Neural progenitor cell (in vitro differentiated cells): ENCODE data around the gene RNF220. TPM values are rescaled to one million over a fixed set of nuclear protein-coding genes. Genes with fewer than 3 reads are reported as not detected.

ENCODE experiments used
- DNase-seq: peaks from one replicate; pipeline ENCODE4 v3.0.0-alpha.2; 2016; ENCODE audit warnings: low spot score
- H2AFZ ChIP-seq: fragments of 200-600 bp; sonication (generic); replicated peaks from 2 replicates; pipeline ENCODE4 v1.6.1; 2016; ENCODE audit warnings: antibody characterized with exemption
- H3F3A ChIP-seq: fragments of 200-600 bp; sonication (generic); 2 replicates; pipeline ENCODE4 v1.6.1; 2016; ENCODE audit warnings: antibody characterized with exemption, low read depth
- H3K27ac ChIP-seq: fragments of 200-600 bp; sonication (generic); 2 replicates; pipeline ENCODE4 v1.5.1; 2016; ENCODE audit warnings: mild to moderate bottlenecking
- H3K27me3 ChIP-seq: fragments of 200-600 bp; sonication (generic); 2 replicates; pipeline ENCODE4 v1.6.1; 2016; ENCODE audit warnings: mild to moderate bottlenecking, moderate library complexity
- H3K36me3 ChIP-seq: fragments of 200-600 bp; sonication (generic); 2 replicates; pipeline ENCODE4 v1.5.1; 2016
- H3K4me1 ChIP-seq: fragments of 200-600 bp; sonication (generic); 2 replicates; pipeline ENCODE4 v1.6.1; 2016; ENCODE audit warnings: mixed run types
- H3K4me2 ChIP-seq: fragments of 200-600 bp; sonication (generic); 2 replicates; pipeline ENCODE4 v1.6.1; 2016
- H3K4me3 ChIP-seq: fragments of 200-600 bp; sonication (generic); 2 replicates; pipeline ENCODE4 v1.5.1; 2016
- H3K79me2 ChIP-seq: fragments of 200-600 bp; sonication (generic); 2 replicates; pipeline ENCODE4 v1.6.1; 2016; ENCODE audit warnings: low read depth
- H3K9ac ChIP-seq: fragments of 200-600 bp; sonication (generic); 2 replicates; pipeline ENCODE4 v1.6.1; 2016
- H3K9me3 ChIP-seq: fragments of 200-600 bp; sonication (generic); 2 replicates; pipeline ENCODE4 v1.5.1; 2016; ENCODE audit warnings: low read depth
- H4K20me1 ChIP-seq: fragments of 200-600 bp; sonication (generic); 2 replicates; pipeline ENCODE4 v1.6.1; 2016; ENCODE audit warnings: low read depth
- H3K27ac Mint-ChIP-seq: 3 replicates; pipeline ENCODE4 v1.8.0; 2021; ENCODE audit warnings: mixed read lengths
- H3K27me3 Mint-ChIP-seq: 2 replicates; pipeline ENCODE4 v1.8.0; 2022; ENCODE audit warnings: low read depth, mild to moderate bottlenecking, inconsistent platforms, moderate library complexity, mixed read lengths; ENCODE audit not compliant: insufficient read depth
- H3K36me3 Mint-ChIP-seq: 3 replicates; pipeline ENCODE4 v1.8.0; 2021; ENCODE audit warnings: mixed read lengths
- H3K4me1 Mint-ChIP-seq: 3 replicates; pipeline ENCODE4 v1.8.0; 2021; ENCODE audit warnings: mixed read lengths
- H3K4me3 Mint-ChIP-seq: 3 replicates; pipeline ENCODE4 v1.8.0; 2021; ENCODE audit warnings: mild to moderate bottlenecking, moderate library complexity, mixed read lengths
- H3K9me3 Mint-ChIP-seq: 3 replicates; pipeline ENCODE4 v1.8.0; 2020; ENCODE audit warnings: mixed read lengths
- EZH2 ChIP-seq: fragments of 200-600 bp; sonication (generic); IDR thresholded peaks from 2 replicates; pipeline ENCODE4 v1.6.1; 2017; ENCODE audit warnings: antibody characterized with exemption, mild to moderate bottlenecking, moderate library complexity
- EZH2phosphoT487 ChIP-seq: fragments of 200-600 bp; sonication (generic); IDR thresholded peaks from 2 replicates; pipeline ENCODE4 v1.6.1; 2017; ENCODE audit warnings: antibody characterized with exemption
- total RNA-seq: library from RNA; depleted of rRNA; stranded (reverse); fragments of >200 nt; gene quantifications from 2 replicates; pipeline ENCODE4 v1.2.3, GENCODE V29; 2015; ENCODE audit warnings: low replicate concordance
- TF ChIP-seq, protein P1 (sequence below): fragments of 200-600 bp; sonication (generic); IDR thresholded peaks from 2 replicates; pipeline ENCODE4 v1.5.1; 2017; ENCODE audit warnings: antibody characterized with exemption, mild to moderate bottlenecking

Gene RNF220
- total RNA-seq, 1 donor from 2014 or later: 93.8 TPM

DNA sequence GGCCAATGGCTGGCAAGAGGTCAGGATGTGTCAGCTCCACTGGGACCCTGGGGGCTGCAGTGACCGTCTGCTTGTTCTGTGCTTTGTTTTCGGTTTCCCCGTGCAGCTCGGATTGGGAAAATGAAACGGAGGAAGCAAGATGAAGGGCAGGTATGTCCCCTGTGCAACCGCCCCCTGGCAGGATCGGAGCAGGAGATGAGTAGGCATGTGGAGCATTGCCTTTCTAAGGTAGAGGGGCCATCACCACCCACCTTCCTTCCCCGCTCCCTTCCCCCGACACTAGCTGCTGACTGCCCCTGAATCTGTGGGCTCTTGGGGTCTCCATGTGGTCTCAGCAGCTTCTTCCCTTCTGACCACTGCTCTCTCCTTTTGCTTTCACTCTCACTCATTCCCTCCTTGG is 230.4 kb downstream of the RNF220 start:
- no peaks in the 10 kb centered on the region for H3K27me3 ChIP-seq
- H3K27ac ChIP-seq: no peak overlapping the region
- H4K20me1 ChIP-seq: peaks cover 80% of the 10 kb centered on the region
- H2AFZ ChIP-seq: no peak overlapping the region
- no peak for DNase-seq
- H3K27ac Mint-ChIP-seq: no peak overlapping the region
- TF ChIP-seq, protein P1, sequence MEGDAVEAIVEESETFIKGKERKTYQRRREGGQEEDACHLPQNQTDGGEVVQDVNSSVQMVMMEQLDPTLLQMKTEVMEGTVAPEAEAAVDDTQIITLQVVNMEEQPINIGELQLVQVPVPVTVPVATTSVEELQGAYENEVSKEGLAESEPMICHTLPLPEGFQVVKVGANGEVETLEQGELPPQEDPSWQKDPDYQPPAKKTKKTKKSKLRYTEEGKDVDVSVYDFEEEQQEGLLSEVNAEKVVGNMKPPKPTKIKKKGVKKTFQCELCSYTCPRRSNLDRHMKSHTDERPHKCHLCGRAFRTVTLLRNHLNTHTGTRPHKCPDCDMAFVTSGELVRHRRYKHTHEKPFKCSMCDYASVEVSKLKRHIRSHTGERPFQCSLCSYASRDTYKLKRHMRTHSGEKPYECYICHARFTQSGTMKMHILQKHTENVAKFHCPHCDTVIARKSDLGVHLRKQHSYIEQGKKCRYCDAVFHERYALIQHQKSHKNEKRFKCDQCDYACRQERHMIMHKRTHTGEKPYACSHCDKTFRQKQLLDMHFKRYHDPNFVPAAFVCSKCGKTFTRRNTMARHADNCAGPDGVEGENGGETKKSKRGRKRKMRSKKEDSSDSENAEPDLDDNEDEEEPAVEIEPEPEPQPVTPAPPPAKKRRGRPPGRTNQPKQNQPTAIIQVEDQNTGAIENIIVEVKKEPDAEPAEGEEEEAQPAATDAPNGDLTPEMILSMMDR: no peak
- no peaks in the 10 kb centered on the region for H3K9me3 ChIP-seq
- H3K36me3 ChIP-seq: no peaks in the 10 kb centered on the region
- peaks cover 39% of the 10 kb centered on the region for H3K79me2 ChIP-seq
- H3K4me2 ChIP-seq: no peak overlapping the region
- no peak overlapping the region for H3K9ac ChIP-seq
- H3K36me3 Mint-ChIP-seq: peaks cover 27% of the 10 kb centered on the region
- no peak overlapping the region for H3K4me3 Mint-ChIP-seq
- no peaks in the 10 kb centered on the region for H3K9me3 Mint-ChIP-seq
- H3K4me3 ChIP-seq: no peak overlapping the region
- peaks cover 48% of the 10 kb centered on the region for H3K4me1 ChIP-seq
- peaks cover 76% of the 10 kb centered on the region for H3K4me1 Mint-ChIP-seq
- H3K27me3 Mint-ChIP-seq: peaks cover 6% of the 10 kb centered on the region
- H3F3A ChIP-seq: peaks cover 52% of the 10 kb centered on the region

DNA sequence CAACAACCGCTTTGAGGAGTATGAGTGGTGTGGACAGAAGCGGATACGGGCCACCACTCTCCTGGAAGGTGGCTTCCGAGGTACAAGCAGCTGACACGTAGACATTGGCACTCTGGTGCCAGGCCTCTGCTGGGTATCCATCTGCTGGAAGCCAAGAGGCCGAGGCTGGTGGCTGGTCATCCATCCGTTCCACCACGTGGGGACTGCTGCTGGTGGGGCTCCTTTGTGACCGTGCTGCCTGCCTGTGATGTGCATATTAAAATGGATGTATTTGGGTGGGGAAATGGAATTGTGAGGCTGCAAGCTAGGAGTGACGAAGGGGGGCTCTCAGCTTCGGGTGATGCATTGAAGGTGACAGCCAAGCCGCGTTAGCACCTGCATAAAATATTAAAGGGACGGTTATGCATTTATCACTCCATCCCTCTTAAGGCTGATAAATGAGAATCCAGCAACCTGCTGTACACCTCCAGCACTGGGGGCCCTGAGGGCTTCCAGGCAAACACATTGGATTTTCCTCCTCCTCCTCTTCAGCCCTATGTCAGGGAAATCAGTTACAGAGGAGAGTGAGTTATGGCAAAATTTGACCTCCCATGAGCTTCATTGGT is 231.1 kb downstream of the RNF220 start:
- Histone ChIP-seq H2AFZ (no peak overlapping the region), H3K36me3 (no peaks in the 10 kb centered on the region), H3K9me3 (no peaks in the 10 kb centered on the region), H3F3A (peaks cover 47% of the 10 kb centered on the region), H3K9ac (no peak overlapping the region), H3K4me1 (peaks cover 45% of the 10 kb centered on the region), H3K27ac (no peak overlapping the region), H3K27me3 (no peaks in the 10 kb centered on the region), H3K79me2 (peaks cover 40% of the 10 kb centered on the region), H4K20me1 (peaks cover 87% of the 10 kb centered on the region), H3K4me2 (no peak overlapping the region), H3K4me3 (no peak overlapping the region)
- Mint-ChIP-seq H3K4me1 (peaks cover 71% of the 10 kb centered on the region), H3K27me3 (peaks cover 7% of the 10 kb centered on the region), H3K9me3 (no peaks in the 10 kb centered on the region), H3K4me3 (peak overlapping the region; percentile 38), H3K36me3 (peaks cover 32% of the 10 kb centered on the region), H3K27ac (no peak overlapping the region)
- TF ChIP-seq, protein P1: no peak
- TF ChIP-seq EZH2phosphoT487 (no peak), EZH2 (no peak)
- no peak for DNase-seq

DNA sequence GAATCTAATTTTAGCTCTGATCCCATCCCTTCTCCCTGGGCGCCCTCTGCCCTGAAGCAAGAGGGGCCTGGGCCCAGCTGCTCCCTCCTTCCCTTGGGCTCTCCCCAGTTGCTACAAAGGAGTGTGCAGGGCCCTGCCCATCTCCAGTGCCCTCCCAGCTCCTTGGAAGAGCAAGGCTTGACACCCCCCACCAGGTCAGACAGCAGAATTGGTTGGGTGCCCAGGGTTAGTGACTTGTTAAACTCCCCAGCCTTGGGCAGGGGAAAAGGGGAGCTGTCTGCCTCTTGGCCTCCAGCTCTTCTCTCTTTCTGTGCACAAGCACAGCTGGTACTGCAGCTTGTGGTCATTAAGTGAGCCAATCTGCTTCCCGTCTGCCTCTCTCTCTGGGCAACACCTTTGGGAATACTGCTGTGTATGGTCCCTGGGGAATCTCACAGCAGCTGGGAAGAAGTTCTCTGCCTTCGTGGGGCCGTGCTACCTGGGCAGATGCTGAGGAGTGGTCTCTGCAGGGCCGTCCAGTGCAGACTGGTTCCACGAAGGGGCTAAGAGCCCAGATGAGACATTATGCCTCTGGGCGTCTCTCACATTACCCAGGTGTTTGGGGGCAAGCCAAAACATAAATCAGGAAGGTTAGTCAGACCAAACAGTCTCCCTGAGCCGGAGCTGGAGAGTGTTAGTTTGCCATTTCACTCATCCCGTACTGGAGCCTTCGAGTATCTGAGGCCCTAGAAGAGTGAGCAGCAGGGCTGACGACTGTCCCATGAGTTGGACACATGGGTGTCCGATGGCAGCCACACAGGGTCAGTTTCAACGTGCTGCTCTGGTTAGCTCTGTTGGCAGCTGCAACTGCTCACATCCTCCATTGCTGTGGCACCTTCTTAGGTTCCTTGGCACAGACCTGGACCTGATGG is 231.9 kb downstream of the RNF220 start:
- H3K9me3 ChIP-seq: no peaks in the 10 kb centered on the region
- H3K4me1 ChIP-seq: peaks cover 41% of the 10 kb centered on the region
- Mint-ChIP-seq H3K4me1 (peaks cover 73% of the 10 kb centered on the region), H3K36me3 (peaks cover 37% of the 10 kb centered on the region), H3K9me3 (no peaks in the 10 kb centered on the region), H3K4me3 (peak overlapping the region; percentile 64), H3K27me3 (peaks cover 8% of the 10 kb centered on the region), H3K27ac (no peak overlapping the region)
- H3K4me2 ChIP-seq: peak overlapping the region; percentile 40
- no peak overlapping the region for H3K4me3 ChIP-seq
- DNase-seq: no peak
- no peaks in the 10 kb centered on the region for H3K36me3 ChIP-seq
- no peak overlapping the region for H3K9ac ChIP-seq
- H2AFZ ChIP-seq: no peak overlapping the region
- H3K27me3 ChIP-seq: no peaks in the 10 kb centered on the region
- H3F3A ChIP-seq: peaks cover 42% of the 10 kb centered on the region
- H3K79me2 ChIP-seq: peaks cover 47% of the 10 kb centered on the region
- no peak for TF ChIP-seq EZH2
- peaks cover 95% of the 10 kb centered on the region for H4K20me1 ChIP-seq
- H3K27ac ChIP-seq: peak overlapping the region; percentile 78
